Measurements from ENCODE around the gene ABCG1.
A peak's percentile ranks its signal among the peaks of the same experiment; 100 is the strongest.

Gene ABCG1

DNA sequence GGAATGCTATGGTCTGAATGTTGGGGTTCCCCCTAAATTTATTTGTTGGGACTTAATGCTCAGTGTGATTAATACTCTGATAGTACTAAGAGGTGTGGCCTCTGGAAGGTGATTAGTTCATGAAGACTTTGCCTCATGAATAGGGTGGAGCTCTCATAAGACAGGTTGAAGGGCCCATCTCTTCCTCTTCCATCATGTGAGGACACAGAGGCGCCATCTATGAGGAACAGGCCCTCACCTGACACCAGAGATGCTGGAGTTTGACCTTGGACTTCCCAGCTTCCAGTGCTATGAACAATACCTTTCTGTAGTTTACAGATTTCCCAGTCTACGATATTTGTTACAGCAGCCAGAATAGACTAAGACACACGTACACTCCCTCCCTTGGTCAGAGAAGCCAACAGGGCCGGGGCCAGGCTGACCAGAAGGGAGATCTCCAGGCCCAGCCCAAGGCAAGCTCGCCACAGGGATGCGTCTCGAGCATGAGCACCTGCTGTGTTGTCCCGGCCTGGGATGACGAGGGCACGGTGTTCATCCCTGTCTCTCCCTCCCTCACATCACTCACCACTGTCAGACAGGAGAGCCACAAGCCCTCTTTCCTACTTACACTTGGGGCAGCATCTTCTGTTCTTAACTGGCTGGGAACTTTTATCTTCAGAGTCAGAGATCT, 4.7 kb upstream of the ABCG1 start:
- no peak for DNase-seq (ENCODE audit: low read depth in 3 of 3)

DNA sequence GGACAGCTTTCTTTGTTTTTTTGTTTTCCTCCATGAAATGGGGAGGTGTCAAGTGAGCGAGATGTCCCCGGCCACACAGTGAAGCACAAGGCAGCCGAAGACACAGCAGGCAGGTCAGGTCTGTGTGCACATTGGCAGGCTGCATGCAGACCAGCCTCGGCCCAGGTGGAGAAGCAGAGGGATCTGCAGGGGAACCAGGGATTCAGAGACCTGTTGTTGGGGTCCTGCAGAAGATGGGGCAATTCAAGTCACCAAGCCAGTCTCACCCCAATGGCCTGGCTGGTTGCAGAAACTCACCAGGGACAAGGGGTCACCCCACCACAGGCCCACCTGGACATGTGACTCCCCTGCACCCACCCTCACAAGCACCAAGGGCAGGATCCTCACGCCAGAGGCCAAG, 4.0 kb upstream of the ABCG1 start:
- DNase-seq (ENCODE audit: low read depth in 3 of 3), result no peak

DNA sequence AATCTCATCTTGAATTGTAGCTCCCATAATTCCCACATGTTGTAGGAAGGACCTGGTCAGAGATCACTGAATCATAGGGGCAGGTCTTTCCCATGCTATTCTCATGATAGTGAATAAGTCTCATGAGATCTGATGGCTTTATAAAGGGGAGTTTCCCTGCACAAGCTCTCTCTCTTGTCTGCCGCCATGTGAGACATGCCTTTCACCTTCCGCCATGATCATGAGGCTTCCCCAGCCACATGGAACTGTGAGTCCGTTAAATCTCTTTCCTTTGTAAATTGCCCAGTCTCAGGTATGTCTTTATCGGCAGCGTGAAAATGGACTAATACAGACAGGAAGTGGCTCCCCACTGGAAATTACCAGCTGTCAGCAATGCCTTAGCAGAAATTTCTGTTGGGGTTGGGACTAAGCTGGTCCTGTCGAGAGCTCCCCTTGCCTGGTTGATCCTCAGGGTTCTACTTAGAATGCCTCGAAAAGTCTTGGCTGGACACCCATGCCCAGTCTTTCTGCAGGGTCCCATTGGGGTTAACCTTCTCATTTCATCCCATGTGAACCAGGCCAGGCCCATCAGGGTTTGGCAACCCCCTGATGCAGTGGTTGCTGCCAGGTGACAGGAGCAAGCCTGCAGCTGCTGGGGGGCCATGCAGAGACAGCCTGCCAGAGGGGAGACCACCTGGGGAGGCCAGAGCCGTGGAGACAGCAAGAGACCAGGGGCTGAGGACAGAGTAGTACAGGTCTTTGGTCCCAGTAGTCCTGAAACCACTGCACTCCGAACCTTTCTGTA, 2.8 kb upstream of the ABCG1 start:
- no peak for DNase-seq (ENCODE audit: low read depth in 3 of 3)

DNA sequence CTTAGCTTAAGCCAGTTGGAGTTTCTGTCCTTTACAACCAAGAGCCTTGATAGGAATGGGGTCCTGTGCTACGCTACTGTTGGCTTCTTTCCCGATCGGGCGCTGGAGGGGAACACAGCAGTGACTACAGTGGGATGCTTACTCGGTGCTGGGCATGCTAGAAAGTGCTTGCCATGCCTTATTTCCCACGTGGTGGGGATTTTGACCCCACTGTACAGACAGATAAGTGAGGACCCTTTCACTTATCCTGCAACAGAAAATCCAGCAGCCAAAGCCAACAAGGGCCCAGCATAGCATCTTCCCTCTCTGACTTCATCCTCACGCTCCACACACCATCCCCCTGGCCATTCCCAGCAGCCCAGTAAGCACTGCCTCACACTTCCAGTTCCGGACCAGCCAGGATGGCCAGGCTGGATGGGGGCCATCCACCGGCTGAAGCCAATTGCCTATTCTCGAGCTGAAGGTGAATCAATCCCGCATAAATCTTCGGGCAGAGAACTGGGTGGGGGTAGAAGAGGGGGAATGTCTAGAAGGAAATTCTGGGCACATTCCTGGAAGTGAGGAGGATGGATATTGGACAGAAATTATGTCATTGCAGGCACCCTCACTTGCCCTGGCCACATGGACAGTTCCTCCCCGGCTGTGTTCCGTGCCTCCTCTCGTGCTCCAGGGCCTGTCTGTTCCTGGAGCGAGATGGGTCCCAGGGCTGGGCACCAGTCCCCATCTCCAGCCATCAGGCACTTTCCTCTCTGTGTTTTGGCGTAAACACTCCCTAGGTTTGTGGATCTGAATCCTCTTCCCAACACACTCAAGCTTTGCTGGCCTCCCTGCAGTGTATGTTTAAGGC, 2.0 kb upstream of the ABCG1 start:
- DNase-seq (ENCODE audit: low read depth in 3 of 3), result no peak

DNA sequence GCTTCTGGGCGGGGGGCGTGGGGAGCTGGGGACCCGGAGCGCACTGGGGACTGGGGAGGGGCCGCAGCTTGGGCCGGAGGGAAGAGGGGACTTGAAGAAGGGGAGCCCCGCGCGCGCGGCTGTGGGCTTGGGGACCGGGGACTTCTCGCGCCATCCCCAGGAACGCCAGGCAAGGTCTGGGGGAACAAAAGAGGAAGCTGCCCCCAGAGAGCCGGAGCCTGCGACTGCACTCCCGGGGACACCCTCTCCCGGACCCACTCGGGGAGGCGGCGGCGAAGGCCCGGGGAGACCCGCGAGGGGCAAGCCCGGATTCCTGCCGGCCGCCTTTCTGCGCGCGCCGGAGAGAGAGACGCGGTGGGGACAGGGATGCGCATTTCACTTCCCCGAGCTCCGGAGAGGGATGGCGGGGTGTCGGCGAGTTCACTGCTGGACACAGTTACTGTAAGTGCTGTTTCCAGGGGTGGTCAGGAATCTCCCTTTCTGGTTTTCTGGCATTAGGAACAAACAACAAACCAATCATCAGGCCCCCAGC, 732 bp downstream of the ABCG1 start:
- no peak for DNase-seq (ENCODE audit: low read depth in 3 of 3)

DNA sequence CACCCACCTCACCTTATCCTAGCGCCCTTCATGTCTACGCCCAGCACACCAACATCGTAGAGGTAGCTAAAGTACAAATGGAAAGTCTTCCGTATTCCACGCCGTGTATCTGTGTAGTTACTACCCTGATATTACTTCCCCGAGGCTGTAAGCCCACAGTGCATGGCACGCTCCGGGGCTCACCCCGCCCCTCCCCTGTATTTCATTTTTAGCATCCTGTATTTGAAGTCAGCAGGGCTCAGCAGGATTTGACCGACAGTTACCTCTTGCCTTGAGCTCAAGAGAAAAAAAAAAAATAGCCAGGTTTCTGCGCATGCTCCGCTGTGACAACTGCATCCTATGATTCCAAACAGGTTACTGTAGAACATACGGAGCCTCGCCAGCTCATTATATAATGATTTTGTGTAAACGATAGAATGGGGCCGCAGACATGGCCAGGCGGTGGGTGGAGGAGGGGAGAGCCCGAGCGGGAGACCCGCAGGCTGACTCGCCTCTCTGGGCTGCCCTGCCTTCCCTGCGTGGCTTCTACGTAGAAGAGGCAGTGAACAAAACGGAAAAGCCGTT, 1.3 kb downstream of the ABCG1 start:
- peak in 1 of 3 donors; percentile 43 for DNase-seq (ENCODE audit: low read depth in 3 of 3)

DNA sequence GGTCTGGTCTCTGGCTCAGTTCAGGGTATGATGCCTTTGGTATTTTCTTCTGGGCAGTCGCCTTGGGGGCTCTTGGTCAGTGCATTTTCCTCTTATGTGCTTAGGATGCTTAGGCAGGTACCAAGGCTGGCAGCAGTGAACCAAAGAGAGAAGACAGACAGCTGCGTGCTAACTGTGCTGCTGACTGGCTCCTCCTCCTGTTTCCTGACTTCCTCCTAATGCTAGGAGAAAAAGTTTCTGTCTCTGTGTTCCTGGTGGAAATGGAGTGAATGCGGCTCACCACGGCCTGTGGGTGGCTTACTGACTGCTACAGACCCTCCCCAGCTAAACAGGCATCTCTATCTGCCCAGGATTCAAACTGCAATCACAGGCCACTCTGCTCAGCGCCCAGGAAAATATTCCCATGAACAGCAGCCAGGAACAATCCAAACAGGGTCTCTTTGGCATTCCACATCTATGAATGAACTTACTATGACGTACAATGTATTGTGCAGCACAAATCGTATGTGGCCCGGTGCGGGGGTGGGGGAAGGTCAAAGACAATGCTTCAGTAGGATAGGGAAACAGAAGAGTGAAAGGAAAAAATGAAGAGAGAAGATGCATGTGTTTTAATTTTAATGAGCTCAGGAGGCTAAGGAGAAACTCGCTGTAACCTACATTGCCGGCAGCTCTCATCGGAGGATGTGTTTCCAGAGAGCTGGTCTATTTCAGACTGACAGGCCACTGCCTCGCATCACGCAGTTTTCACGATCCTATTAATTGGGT, 2.8 kb downstream of the ABCG1 start:
- no peak for DNase-seq (ENCODE audit: low read depth in 3 of 3)

DNA sequence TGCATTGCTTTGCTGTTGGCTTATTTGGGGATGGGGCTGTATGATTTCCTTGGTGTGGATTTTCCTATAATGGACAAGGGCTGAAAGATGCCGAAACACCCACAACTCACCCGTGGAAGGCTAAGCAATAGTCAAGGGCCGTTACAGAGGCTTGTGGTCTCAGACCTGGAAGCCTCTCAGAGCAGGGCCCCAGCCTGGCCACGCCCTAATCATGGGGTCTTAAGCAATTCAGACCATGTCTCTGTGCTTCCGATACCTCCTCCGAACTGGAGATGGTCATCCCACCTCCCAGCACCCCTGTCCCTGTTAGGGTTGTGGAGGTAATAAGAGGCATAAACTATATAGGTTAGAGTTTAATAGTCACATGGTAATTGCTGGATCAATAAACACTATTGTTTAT, 3.4 kb downstream of the ABCG1 start:
- no peak for DNase-seq (ENCODE audit: low read depth in 3 of 3)

DNA sequence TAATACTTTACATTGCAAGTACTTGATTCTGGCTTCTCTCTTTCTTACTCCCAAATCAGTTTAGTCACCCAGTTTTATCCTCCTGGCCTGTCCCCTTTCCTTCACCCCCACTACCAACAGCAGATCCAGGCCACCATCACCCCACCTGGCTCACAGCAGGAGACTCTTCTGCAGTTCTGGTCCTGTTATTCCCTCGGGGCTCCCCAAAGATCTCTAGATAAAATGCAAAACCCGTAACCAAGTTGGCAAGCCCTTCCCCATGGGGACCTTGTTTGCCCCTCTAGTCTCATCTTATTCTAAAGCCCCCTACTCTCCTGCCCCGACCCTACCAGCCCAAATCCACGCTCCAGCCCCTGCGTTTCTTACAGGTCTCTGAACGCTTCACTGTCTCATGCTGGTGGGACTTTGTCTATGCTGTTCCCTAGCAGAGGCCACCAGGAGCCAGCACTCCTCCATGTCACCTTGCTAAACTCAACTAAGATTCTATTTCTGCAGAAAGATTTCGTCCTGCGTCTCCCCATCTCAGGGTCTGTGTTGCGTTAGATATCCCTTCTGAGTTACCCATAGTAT, 4.0 kb downstream of the ABCG1 start:
- no peak for DNase-seq (ENCODE audit: low read depth in 3 of 3)

DNA sequence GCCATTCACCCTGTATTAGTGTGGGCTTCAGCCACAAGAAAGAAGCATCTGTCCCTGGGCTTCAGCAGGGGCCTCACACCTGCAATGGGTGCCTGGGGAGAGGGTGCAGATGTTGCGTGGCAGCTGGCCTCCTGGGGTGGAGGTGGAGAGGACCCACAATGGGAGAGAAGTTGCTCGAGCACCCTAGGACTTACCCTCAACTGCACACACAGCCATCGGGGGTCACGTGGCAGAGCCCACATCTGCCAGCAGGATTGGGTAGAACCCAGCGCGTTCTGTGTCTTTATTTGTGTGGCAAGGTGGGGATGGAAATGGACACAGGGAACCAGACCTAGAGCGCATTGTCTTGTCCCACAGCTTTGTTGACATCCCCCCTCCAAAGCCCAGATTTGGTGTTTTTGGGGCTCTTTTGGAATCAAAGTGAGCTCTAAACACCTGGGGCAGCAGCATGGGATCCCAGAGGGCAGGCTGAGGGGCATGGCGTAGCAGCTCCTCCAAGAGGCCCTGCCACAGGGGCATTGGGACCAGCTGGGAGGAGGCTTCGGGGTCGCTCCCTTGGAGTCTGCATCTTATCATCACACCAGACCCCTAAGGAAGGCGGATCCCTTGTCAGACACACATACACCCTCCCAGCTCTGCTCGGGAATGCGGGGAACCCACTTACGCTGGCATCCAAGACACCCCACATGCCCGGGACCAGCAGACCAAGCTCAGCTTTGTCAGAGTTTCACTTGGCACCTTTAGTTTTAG, 5.1 kb downstream of the ABCG1 start:
- DNase-seq (ENCODE audit: low read depth in 3 of 3), result no peak

DNA sequence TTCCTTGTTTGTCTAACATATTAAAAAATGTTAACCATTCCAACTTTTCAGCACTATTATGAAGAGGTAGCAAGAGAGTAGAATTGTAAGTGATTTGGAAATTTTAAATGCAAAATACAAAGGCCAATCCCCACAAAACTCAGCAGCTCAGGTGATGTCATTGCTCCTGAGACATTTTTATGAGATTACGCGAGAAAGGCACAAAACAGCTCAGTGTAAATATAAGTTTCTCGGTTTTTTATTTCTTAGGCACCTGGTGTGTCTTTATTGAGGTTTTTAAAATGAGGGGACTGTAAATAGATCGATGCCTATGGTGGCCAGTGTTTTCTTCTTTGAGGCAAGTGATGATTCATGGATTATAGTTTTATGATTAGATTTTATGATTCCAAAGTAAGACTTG, 6.1 kb downstream of the ABCG1 start:
- DNase-seq (ENCODE audit: low read depth in 3 of 3), result no peak

DNA sequence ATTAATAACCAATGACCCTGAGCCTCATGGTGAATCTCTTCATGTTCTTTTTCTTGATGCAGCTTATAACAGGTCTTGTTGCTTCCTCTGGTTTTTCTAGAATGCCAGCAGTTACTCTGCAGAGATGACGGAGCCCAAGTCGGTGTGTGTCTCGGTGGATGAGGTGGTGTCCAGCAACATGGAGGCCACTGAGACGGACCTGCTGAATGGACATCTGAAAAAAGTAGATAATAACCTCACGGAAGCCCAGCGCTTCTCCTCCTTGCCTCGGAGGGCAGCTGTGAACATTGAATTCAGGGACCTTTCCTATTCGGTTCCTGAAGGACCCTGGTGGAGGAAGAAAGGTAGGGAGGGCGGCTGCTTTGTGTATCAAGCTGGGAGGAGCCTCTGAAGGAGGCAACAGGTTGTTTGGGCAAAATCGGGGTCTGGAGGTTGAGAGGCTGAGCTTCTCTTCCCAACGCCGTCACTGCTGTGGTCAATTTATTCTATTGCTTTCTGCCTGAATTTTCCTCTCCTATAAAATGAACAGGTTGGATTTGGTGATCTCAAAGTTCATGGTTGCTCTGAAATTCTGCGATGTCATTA, 6.7 kb downstream of the ABCG1 start:
- DNase-seq (ENCODE audit: low read depth in 3 of 3), result no peak

DNA sequence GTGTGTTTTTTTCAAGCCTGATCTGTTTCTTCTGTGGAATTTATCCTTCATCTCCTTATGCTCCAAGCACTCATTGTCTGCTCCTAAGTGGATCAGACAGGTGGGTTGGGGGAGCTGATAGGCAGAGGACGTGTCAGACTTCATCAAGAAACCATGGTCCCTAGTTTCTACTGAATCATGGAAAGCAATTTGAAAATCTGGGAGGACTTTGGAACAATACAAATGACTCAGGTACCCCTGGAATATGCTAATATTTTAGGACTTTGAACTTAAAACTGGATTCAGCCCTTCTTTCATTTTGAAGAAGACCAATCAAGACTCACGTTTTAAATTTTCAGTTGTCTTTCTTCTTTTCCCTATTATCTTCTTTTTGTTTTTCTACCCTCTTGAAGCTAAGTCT, 7.7 kb downstream of the ABCG1 start:
- DNase-seq (ENCODE audit: low read depth in 3 of 3), result no peak

DNA sequence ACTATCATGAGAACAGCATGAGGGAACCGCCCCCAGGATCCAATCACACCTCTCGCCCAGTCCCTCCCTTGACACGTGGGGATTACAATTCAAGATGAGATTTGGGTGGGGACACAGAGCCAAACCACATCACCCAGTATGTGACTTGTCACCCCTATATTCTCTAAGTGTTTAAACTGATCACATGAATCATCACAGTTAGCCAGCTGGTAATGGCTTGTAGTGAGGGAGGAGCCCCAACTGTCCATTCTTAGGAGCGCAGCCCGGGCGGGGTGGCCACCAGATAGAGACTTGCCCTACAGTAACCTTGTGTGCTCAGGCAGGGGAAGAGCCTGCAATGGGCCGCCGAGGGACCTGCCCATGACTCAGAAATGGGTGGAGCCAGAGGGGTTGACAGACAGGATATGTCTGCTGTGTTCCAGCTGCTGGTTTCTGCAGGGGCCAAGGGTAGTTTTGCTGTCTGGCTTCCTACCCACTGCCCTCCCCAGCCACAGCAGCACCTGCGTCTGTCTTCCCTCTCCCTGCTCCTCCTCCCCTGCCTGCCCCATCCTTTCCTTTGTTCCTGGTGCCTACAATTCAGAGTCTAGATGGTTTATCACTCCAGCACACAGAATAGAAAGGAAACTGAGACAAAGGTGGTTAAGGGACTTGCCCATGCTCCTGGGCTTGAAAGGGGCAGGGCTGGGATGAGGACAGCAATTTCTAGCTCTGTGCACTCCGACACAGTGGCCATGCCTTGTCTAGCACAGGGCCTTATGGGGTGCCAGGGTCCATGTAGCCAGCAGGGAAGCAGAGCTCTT, 9.2 kb downstream of the ABCG1 start:
- DNase-seq (ENCODE audit: low read depth in 3 of 3), result peak; percentile 74 to 91 (median 87)

DNA sequence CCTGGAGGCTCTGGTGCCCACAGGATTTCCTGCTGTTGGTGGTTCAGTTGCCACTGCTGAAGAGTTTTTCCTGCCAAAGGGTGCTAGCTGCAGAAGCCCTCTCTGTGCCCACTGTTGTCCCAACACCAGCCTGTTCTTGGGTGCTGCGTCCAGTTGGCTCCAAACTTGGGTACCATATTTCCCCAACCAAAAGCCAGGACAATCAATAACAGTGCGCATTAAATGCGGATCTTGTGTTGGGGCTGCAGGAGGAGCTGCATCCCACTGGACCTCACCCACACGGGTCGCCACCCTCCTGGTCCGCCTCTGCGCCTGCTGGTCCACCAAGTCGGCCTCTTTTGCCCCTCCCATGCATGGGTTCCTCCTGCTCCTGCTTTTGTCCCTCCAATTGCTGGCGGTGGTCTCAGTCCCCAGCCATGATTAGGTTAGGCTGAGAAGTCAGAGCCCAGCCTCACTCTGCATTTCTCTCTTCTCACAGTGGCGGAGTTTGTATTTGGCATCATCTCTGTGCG, 9.8 kb downstream of the ABCG1 start:
- no peak for DNase-seq (ENCODE audit: low read depth in 3 of 3)

DNA sequence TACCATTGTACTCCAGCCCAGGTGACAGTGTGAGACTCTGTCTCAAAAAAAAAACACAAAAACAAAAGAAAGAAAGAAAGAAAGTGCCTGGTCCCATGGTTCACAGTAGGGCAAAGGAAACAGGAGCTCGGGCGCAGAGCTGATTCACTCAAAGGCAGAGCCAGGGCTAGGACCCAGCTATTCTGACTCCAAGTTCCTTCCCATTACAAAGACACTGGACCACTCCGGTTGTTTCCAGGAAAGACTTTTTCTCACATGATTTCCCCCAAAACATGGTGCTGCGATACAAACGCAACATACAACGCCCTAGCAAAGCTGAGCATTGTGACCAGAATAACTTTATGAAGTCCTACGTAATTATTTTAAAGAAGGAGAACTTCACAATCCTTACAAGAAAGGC, 10.7 kb downstream of the ABCG1 start:
- DNase-seq (ENCODE audit: low read depth in 3 of 3), result no peak

DNA sequence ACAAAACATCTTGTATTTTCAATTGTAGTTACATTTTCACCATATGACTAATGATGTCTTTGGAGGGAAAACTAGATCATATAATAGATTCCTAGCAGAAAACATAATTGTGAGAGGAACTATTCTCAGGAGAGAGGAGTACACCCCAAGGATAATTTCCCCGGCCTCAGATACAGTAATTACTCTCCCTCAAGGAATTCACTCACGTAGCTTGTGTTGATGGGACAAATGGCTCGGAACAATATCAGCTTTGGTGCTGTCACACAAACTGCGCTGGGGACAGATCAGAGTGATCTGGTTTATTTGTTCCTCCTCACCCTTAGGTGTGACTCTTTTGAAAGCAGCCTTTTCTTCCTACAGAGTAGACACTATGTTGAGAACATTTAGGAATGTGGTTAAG, 11.2 kb downstream of the ABCG1 start:
- no peak for DNase-seq (ENCODE audit: low read depth in 3 of 3)

DNA sequence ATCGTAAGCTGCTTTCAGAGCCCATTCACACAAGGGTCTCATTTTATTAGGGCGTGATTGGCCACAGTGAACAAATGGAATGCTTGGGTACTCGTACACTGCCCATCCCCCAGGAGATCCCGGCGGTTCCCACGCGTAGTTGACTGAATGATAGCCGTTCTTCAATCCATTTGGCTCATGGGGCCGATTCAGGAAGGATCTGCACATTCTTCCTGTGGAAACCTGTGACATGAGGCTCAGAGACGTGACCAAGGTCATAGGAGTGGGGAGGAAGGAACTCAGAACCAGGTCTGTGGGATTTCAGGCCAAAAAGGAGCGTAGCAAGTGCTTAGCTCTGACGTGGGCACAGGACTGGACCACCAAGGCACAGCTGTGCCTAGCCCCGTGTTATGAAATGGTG, 11.7 kb downstream of the ABCG1 start:
- DNase-seq (ENCODE audit: low read depth in 3 of 3), result no peak

DNA sequence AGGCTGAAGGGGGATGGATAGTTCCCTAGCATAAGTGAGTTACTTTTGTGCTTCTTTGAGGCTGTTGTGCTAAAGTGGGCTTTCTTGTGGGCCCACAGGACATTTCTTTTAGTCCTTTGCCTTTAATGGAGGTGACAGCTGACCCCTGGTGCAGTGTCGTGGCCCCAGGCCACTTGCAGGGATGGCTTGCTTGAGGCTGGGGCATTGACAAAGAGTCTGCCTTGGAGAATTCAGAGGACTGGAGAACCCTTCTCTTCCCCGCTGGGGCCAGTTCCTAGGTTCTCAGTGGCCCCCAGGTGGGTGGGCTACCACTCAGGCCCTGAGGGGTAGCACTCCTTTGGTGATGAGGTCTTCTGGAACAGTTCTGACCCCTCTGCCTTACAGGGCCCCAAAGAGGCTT, 12.8 kb downstream of the ABCG1 start:
- DNase-seq (ENCODE audit: low read depth in 3 of 3), result no peak

Measured in stimulated activated CD4-positive, alpha-beta T cell treated with anti-CD3 and anti-CD28 coated beads, TNF-alpha, amount 100 ng/mL, for 48 hours (primary cell).